Effector memory CD8-positive, alpha-beta T cell (primary cell): ENCODE data around the gene SIPA1.

Source experiments
- ATAC-seq: fragments of 150-1000 bp; cut with Tn5 transposase; replicated peaks from 2 replicates; pipeline ENCODE4 v1.10.0; 2021; ENCODE audit warnings: mild to moderate bottlenecking, moderate library complexity
- DNase-seq, 3 experiments: peaks; one replicate each; pipeline ENCODE4 v3.0.0; 2021
- H3K27ac Mint-ChIP-seq, 2 donors: one replicate each; pipeline ENCODE4 v1.8.0; 2022; ENCODE audit warnings: mild to moderate bottlenecking in 2 of 2, mixed read lengths in 2 of 2, moderate library complexity in 2 of 2
- H3K27me3 Mint-ChIP-seq, 2 donors: one replicate each; pipeline ENCODE4 v1.8.0; 2022; ENCODE audit warnings: mixed read lengths in 2 of 2
- H3K36me3 Mint-ChIP-seq: one replicate; pipeline ENCODE4 v1.8.0; 2022; ENCODE audit warnings: mild to moderate bottlenecking, moderate library complexity, mixed read lengths; ENCODE audit not compliant: insufficient read depth
- H3K4me1 Mint-ChIP-seq, 2 donors: one replicate each; pipeline ENCODE4 v1.8.0; 2022; ENCODE audit warnings: low read depth in 2 of 2, mixed read lengths in 2 of 2
- H3K4me3 Mint-ChIP-seq, 2 donors: one replicate each; pipeline ENCODE4 v1.8.0; 2022; ENCODE audit warnings: mild to moderate bottlenecking in 2 of 2, mixed read lengths in 2 of 2, moderate library complexity in 2 of 2
- H3K9me3 Mint-ChIP-seq, 2 donors: one replicate each; pipeline ENCODE4 v1.8.0; 2022; ENCODE audit warnings: mixed read lengths in 2 of 2

The SIPA1 gene

DNA sequence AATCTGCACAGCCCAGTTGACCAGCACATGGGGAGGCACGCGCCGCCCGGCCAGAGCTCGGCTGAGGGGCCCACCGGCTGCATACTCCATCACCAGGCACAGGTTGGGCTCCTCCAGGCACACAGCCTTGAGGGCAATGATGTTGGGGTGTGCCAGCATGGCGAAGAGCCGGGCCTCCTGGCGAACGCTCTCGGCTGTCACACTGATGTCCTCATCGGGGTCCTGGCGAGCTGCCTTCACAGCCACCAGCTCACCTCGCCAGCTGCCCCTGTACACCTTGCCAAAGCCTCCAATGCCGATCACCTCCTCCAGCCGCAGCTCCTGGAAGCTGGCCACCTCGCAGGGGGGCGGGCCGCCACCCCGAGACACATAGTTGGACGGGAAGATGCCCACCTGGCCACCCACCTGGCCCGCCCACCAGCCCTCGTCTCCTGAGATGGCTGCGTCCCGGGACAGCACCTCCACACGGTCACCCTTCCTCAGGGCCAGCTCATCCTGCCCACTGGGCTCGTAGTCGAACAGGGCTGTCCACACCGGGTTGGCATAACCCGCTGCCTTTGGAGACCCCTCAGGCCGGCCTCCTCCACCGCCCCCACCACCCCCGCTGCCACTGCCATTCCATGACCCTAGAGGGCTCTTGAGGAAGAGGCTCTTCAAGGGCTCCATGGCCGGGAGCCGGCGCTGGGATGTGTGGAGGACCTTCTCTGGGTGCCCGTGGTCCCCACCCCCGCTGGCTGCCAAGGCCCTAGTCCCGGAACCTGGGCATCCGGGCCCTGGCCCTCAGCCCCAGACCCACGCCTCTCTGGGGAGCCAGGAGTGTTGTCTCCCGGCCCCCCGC, 24.6 kb upstream of the SIPA1 start:
- Mint-ChIP-seq H3K9me3 (no peaks in the 10 kb centered on the region), H3K27me3 (no peaks in the 10 kb centered on the region), H3K36me3 (peaks cover 48% of the 10 kb centered on the region), H3K4me3 (peak overlapping the region; percentile 94 to 96), H3K4me1 (peaks cover 45 to 49% of the 10 kb centered on the region in 2 donors), H3K27ac (peak overlapping the region; percentile 95 to 97)
- DNase-seq (no peak), ATAC-seq (no peak)

DNA sequence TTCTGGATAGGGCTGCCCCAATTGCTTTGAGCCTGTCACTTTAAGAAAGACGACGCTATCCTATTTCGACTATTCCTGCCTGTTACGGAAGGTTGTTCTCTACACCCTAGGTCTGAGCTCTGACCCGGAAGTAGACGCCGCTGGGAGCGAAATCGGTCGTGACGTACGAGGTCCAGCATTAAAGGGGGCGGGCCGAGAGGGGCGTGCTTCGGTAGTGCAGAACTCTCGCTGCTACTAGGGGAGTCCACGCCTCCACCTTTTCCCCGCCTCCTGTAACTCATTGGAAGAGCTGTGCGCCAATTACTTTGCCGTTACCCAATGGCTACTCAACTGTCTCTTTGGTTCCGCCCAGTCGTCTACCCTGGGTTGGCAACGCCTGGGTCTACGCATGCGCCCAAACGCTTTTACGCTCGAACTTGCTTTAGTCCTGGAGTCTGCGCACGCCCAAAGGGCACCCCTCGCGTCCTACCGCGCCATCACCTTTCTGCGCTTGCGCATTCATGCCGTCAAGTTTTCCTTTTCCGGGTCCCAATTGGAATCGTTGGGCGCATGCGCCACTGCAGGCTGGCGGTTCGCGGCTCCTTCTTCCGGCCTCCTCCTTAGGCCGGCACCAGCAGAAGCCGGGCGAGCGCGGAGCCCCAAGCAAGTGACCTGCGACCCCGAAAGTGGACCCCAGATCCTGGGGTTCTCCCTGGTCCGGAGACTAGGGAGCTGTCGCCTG, 22.5 kb upstream of the SIPA1 start, which contains the start of gene PCNX3:
Gene PCNX3, plus strand, starts transcription at position 548 of the 721 bp plus-strand sequence. CDS start 536 bp downstream, outside the sequence.
- Mint-ChIP-seq H3K27me3 (no peaks in the 10 kb centered on the region), H3K4me1 (peaks cover 35 to 42% of the 10 kb centered on the region in 2 donors), H3K27ac (peak within 1 kb of the TSS; percentile 95 to 97), H3K4me3 (peak within 1 kb of the TSS; percentile 94 to 96), H3K9me3 (no peaks in the 10 kb centered on the region), H3K36me3 (peaks cover 46% of the 10 kb centered on the region)
- ATAC-seq (peak; percentile 83), DNase-seq (peak; percentile 99 to 100 (median 100))

DNA sequence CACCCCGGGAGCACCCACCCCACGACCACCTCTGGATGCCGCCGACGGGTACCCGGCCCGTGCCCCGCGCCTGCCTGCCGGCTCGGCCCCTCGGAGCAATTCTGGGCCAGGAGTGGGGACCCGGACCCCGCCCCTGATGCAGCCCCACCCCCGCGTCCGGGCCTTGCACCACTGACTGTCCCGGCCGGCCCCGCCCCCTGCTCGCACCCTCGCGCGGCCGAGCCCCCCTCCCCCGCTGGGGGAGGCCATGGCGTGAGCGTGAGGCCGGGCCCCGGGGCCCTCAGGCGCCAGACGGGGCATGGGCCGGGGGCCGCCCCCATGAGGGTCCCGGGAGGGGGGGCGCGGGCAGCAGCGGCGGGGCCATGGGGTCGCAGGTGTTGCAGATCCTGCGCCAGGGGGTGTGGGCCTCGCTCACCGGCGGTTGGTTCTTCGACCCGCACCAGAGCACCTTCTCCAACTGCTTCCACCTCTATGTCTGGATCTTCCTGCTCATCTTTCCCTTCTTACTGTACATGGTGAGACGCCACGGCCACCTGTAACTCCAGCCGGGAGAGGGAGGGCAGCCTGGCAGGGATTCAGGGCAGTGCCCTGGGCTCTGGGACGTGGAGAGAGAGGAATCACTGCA, 21.8 kb upstream of the SIPA1 start:
- Mint-ChIP-seq H3K27ac (peak overlapping the region; percentile 93 to 97), H3K9me3 (no peaks in the 10 kb centered on the region), H3K4me1 (peaks cover 28 to 35% of the 10 kb centered on the region in 2 donors), H3K27me3 (no peaks in the 10 kb centered on the region), H3K36me3 (peaks cover 48% of the 10 kb centered on the region), H3K4me3 (peak overlapping the region; percentile 94 to 96)
- DNase-seq (peak in 1 of 3 experiments; percentile 26), ATAC-seq (no peak)

- Mint-ChIP-seq H3K9me3 (no peaks in the 10 kb centered on the region), H3K4me1 (peaks cover 25 to 33% of the 10 kb centered on the region in 2 donors), H3K27me3 (no peaks in the 10 kb centered on the region), H3K4me3 (peak overlapping the region; percentile 88 to 96), H3K36me3 (peaks cover 53% of the 10 kb centered on the region), H3K27ac (peak overlapping the region; percentile 93 to 97)
- DNase-seq = no peak
- no peak for ATAC-seq
These were observed 21.3 kb upstream of the SIPA1 start for GRCh38 chr11:65616575-65617001.

- Mint-ChIP-seq H3K4me1 (peaks cover 25 to 28% of the 10 kb centered on the region in 2 donors), H3K9me3 (no peaks in the 10 kb centered on the region), H3K27ac (peak overlapping the region; percentile 93 to 97), H3K36me3 (peaks cover 59% of the 10 kb centered on the region), H3K4me3 (peak overlapping the region; percentile 88 to 96), H3K27me3 (no peaks in the 10 kb centered on the region)
- DNase-seq (no peak), ATAC-seq (no peak)
These were observed 20.6 kb upstream of the SIPA1 start for GRCh38 chr11:65617136-65617850.

GRCh38 chr11:65617990-65618751, 19.7 kb upstream of the SIPA1 start:
- no peak for DNase-seq
- H3K27ac Mint-ChIP-seq = peak overlapping the region in 1 of 2 donors; percentile 23
- H3K9me3 Mint-ChIP-seq = no peaks in the 10 kb centered on the region
- no peaks in the 10 kb centered on the region for H3K27me3 Mint-ChIP-seq
- no peak for ATAC-seq
- H3K36me3 Mint-ChIP-seq = peaks cover 58% of the 10 kb centered on the region
- H3K4me1 Mint-ChIP-seq = peaks cover 22 to 23% of the 10 kb centered on the region in 2 donors
- no peak overlapping the region for H3K4me3 Mint-ChIP-seq

DNA sequence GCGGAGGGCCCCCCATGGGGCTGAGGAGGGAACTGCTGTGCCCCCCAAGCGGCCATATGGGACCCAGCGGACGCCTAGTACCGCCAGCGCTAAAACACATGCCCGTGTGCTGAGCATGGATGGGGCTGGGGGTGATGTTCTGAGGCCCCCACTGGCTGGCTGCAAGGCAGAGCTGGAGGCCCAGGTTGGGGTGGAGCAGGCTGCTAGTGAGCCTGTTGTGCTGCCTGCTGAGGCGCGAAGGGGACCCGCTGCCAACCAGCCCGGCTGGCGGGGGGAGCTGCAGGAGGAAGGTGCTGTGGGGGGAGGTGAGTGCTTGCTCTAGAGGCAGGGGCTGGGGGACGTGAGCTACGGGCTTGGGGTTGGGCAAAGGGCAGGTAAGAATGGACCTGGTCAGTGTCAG, 19.1 kb upstream of the SIPA1 start:
- peaks cover 58% of the 10 kb centered on the region for H3K36me3 Mint-ChIP-seq
- peak overlapping the region in 1 of 2 donors; percentile 23 for H3K27ac Mint-ChIP-seq
- ATAC-seq (no peak), DNase-seq (no peak)
- peaks cover 20 to 21% of the 10 kb centered on the region in 2 donors for H3K4me1 Mint-ChIP-seq
- H3K4me3 Mint-ChIP-seq = no peak overlapping the region
- H3K27me3 Mint-ChIP-seq = no peaks in the 10 kb centered on the region
- H3K9me3 Mint-ChIP-seq = no peaks in the 10 kb centered on the region

- H3K27me3 Mint-ChIP-seq = no peaks in the 10 kb centered on the region
- H3K4me1 Mint-ChIP-seq = peaks cover 17 to 23% of the 10 kb centered on the region in 2 donors
- H3K4me3 Mint-ChIP-seq = no peak overlapping the region
- H3K9me3 Mint-ChIP-seq = no peaks in the 10 kb centered on the region
- no peak for ATAC-seq
- no peak for DNase-seq
- H3K27ac Mint-ChIP-seq = no peak overlapping the region
- H3K36me3 Mint-ChIP-seq = peaks cover 58% of the 10 kb centered on the region
These were observed 18.5 kb upstream of the SIPA1 start for GRCh38 chr11:65619281-65619928.

DNA sequence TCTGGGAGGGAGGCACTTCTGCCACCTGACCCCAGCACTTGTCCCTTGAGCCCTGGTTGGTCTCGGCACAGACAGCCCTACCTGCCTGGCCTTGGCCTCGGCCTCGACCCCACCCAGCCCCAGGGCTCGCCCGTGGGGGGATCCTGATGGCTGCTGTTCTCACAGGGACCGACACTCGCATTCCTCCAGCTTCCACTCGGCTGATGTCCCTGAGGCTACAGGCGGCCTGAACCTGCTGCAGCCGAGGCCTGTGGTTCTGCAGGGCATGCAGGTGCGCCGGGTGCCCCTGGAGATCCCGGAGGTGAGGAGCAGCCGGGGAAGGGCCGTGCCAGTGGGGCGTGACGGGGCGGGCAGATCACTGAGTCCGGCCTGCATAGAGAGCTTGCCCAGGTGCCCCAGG, 17.2 kb upstream of the SIPA1 start:
- H3K9me3 Mint-ChIP-seq = no peaks in the 10 kb centered on the region
- no peak for ATAC-seq
- H3K4me3 Mint-ChIP-seq = no peak overlapping the region
- peaks cover 13 to 25% of the 10 kb centered on the region in 2 donors for H3K4me1 Mint-ChIP-seq
- peaks cover 52% of the 10 kb centered on the region for H3K36me3 Mint-ChIP-seq
- DNase-seq = no peak
- no peaks in the 10 kb centered on the region for H3K27me3 Mint-ChIP-seq
- H3K27ac Mint-ChIP-seq = no peak overlapping the region

- Mint-ChIP-seq H3K36me3 (peaks cover 54% of the 10 kb centered on the region), H3K9me3 (no peaks in the 10 kb centered on the region), H3K4me3 (no peak overlapping the region), H3K4me1 (peaks cover 15 to 29% of the 10 kb centered on the region in 2 donors), H3K27me3 (no peaks in the 10 kb centered on the region), H3K27ac (peak overlapping the region in 1 of 2 donors; percentile 87)
- no peak for ATAC-seq
- no peak for DNase-seq
These were observed 16.4 kb upstream of the SIPA1 start for GRCh38 chr11:65621460-65621859.

DNA sequence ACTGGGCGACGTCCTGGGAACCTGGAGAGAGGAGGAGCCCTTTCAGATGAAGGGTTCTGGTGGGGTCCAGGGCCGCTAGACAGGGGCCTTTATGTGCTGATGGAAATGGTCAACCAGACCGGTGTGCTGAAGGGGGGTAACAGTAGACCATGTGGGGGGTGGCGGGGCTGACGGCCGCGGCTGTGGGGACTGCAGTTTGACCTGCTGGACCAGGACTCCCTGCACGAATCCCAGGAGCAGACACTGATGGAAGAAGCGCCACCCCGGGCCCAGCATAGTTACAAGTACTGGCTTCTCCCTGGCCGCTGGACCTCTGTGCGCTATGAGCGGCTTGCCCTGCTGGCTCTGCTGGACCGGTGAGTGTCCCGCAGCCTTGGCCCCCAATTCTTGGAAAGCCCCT, 15.9 kb upstream of the SIPA1 start:
- Mint-ChIP-seq H3K9me3 (no peaks in the 10 kb centered on the region), H3K36me3 (peaks cover 57% of the 10 kb centered on the region), H3K4me3 (no peak overlapping the region), H3K27me3 (no peaks in the 10 kb centered on the region), H3K4me1 (peaks cover 10 to 25% of the 10 kb centered on the region in 2 donors), H3K27ac (peak overlapping the region in 1 of 2 donors; percentile 87)
- no peak for DNase-seq
- no peak for ATAC-seq

- ATAC-seq = no peak
- no peaks in the 10 kb centered on the region for H3K27me3 Mint-ChIP-seq
- H3K9me3 Mint-ChIP-seq = no peaks in the 10 kb centered on the region
- peaks cover 62% of the 10 kb centered on the region for H3K36me3 Mint-ChIP-seq
- DNase-seq = no peak
- H3K4me1 Mint-ChIP-seq = peaks cover 10 to 27% of the 10 kb centered on the region in 2 donors
- no peak overlapping the region for H3K27ac Mint-ChIP-seq
- no peak overlapping the region for H3K4me3 Mint-ChIP-seq
These were observed 14.7 kb upstream of the SIPA1 start for GRCh38 chr11:65623177-65623576.
